ENCODE measurements around the gene BLTP2. TPM values are rescaled to one million over a fixed set of nuclear protein-coding genes. Genes with fewer than 3 reads are reported as not detected.

BLTP2 gene
- total and polyA plus RNA-seq, 4 donors: 69.1 to 108 (median 86.7) TPM

Other genes starting within 250 kb of the BLTP2 start
- gene SLC46A1, start 238.9 kb downstream of the BLTP2 start, total RNA-seq: 10 to 100 TPM; 10.2 to 17.8 TPM
- 10 to 100 TPM; 26.2 to 32.5 TPM for gene SLC46A1, start 238.9 kb downstream of the BLTP2 start, polyA plus RNA-seq (ENCODE audit: insufficient read length in 2 of 2)
- under 1 TPM in 1 of 2 donors, not detected in 1; 0.06 TPM for gene SLC13A2, start 171.5 kb downstream of the BLTP2 start, total RNA-seq
- under 1 TPM; 0.10 to 0.27 TPM for gene SLC13A2, start 171.5 kb downstream of the BLTP2 start, polyA plus RNA-seq (ENCODE audit: insufficient read length in 2 of 2)
- not detected for gene FOXN1, start 138.8 kb downstream of the BLTP2 start, total RNA-seq
- gene FOXN1, start 138.8 kb downstream of the BLTP2 start, polyA plus RNA-seq (ENCODE audit: insufficient read length in 2 of 2): not detected
- 10 to 100 TPM; 33.1 to 58.9 TPM for gene UNC119, start 92.5 kb downstream of the BLTP2 start, total RNA-seq
- gene UNC119, start 92.5 kb downstream of the BLTP2 start, polyA plus RNA-seq (ENCODE audit: insufficient read length in 2 of 2): 10 to 100 TPM; 79.0 to 85.8 TPM
- gene PIGS, start 73.6 kb downstream of the BLTP2 start, total RNA-seq: 10 to 100 TPM; 34.3 to 40.4 TPM
- 10 to 100 TPM; 53.6 to 57.5 TPM for gene PIGS, start 73.6 kb downstream of the BLTP2 start, polyA plus RNA-seq (ENCODE audit: insufficient read length in 2 of 2)
- gene ALDOC, start 68.3 kb downstream of the BLTP2 start, total RNA-seq: 100 to 1,000 TPM; 217 to 674 TPM
- 100 to 1,000 TPM; 578 to 619 TPM for gene ALDOC, start 68.3 kb downstream of the BLTP2 start, polyA plus RNA-seq (ENCODE audit: insufficient read length in 2 of 2)
- gene SPAG5, start 46.1 kb downstream of the BLTP2 start, total RNA-seq: 10 to 100 TPM; 14.1 to 24.8 TPM
- 10 to 100 TPM; 26.7 to 32.0 TPM for gene SPAG5, start 46.1 kb downstream of the BLTP2 start, polyA plus RNA-seq (ENCODE audit: insufficient read length in 2 of 2)
- 10 to 100 TPM; 12.4 to 13.7 TPM for gene RSKR, start 31.0 kb downstream of the BLTP2 start, total RNA-seq
- gene RSKR, start 31.0 kb downstream of the BLTP2 start, polyA plus RNA-seq (ENCODE audit: insufficient read length in 2 of 2): 10 to 100 TPM; 21.6 to 51.0 TPM
- gene SDF2, start 16.7 kb upstream of the BLTP2 start, total RNA-seq: 10 to 100 TPM; 43.3 to 72.1 TPM
- 10 to 100 TPM; 65.3 to 73.8 TPM for gene SDF2, start 16.7 kb upstream of the BLTP2 start, polyA plus RNA-seq (ENCODE audit: insufficient read length in 2 of 2)
- 10 to 100 TPM; 46.8 to 48.5 TPM for gene SUPT6H, start 17.0 kb upstream of the BLTP2 start, total RNA-seq
- gene SUPT6H, start 17.0 kb upstream of the BLTP2 start, polyA plus RNA-seq (ENCODE audit: insufficient read length in 2 of 2): 10 to 100 TPM; 59.3 to 63.7 TPM
- 1 to 10 TPM; 2.9 to 3.6 TPM for gene PROCA1, start 66.7 kb upstream of the BLTP2 start, total RNA-seq
- gene PROCA1, start 66.7 kb upstream of the BLTP2 start, polyA plus RNA-seq (ENCODE audit: insufficient read length in 2 of 2): 10 to 100 TPM; 11.8 to 17.4 TPM
- gene RAB34, start 72.7 kb upstream of the BLTP2 start, total RNA-seq: 100 to 1,000 TPM in 1 of 2 donors, 10 to 100 TPM in 1; 30.0 to 111 TPM
- 10 to 100 TPM; 48.1 to 58.8 TPM for gene RAB34, start 72.7 kb upstream of the BLTP2 start, polyA plus RNA-seq (ENCODE audit: insufficient read length in 2 of 2)
- gene RPL23A, start 74.8 kb upstream of the BLTP2 start, total RNA-seq: 1,000 to 10,000 TPM in 1 of 2 donors, 100 to 1,000 TPM in 1; 329 to 1,156 TPM
- 100 to 1,000 TPM; 576 to 608 TPM for gene RPL23A, start 74.8 kb upstream of the BLTP2 start, polyA plus RNA-seq (ENCODE audit: insufficient read length in 2 of 2)
- gene TLCD1, start 81.1 kb upstream of the BLTP2 start, total RNA-seq: 1 to 10 TPM; 3.0 to 5.1 TPM
- gene TLCD1, start 81.1 kb upstream of the BLTP2 start, polyA plus RNA-seq (ENCODE audit: insufficient read length in 2 of 2): 1 to 10 TPM; 7.6 to 9.9 TPM
- gene NEK8, start 83.6 kb upstream of the BLTP2 start, total RNA-seq: 1 to 10 TPM; 1.5 to 3.0 TPM
- 1 to 10 TPM; 3.5 to 5.0 TPM for gene NEK8, start 83.6 kb upstream of the BLTP2 start, polyA plus RNA-seq (ENCODE audit: insufficient read length in 2 of 2)
- gene TRAF4, start 98.9 kb upstream of the BLTP2 start, total RNA-seq: 10 to 100 TPM; 33.6 to 56.3 TPM
- 100 to 1,000 TPM; 168 to 171 TPM for gene TRAF4, start 98.9 kb upstream of the BLTP2 start, polyA plus RNA-seq (ENCODE audit: insufficient read length in 2 of 2)
- 1 to 10 TPM; 4.3 to 7.9 TPM for gene FAM222B, start 197.6 kb upstream of the BLTP2 start, total RNA-seq
- 10 to 100 TPM; 31.7 to 33.1 TPM for gene FAM222B, start 197.6 kb upstream of the BLTP2 start, polyA plus RNA-seq (ENCODE audit: insufficient read length in 2 of 2)
- gene ERAL1, start 209.9 kb upstream of the BLTP2 start, total RNA-seq: 10 to 100 TPM; 23.4 to 31.5 TPM
- gene ERAL1, start 209.9 kb upstream of the BLTP2 start, polyA plus RNA-seq (ENCODE audit: insufficient read length in 2 of 2): 10 to 100 TPM; 64.6 to 68.2 TPM